ENCODE results near the gene PRDM15. TPM values are rescaled to one million over a fixed set of nuclear protein-coding genes. Genes with fewer than 3 reads are reported as not detected.

PRDM15 gene
- 10 to 100 TPM; 13.2 to 14.5 TPM for total RNA-seq

GRCh38 chr21:41879190-41879998 lies at the start of gene PRDM15:
TSS of gene PRDM15 (minus strand) at chr21:41879344. CDS start at chr21:41860363, 18,981 bp downstream.
- H3K36me3 Mint-ChIP-seq (ENCODE audit: low read depth), result peaks cover 11% of the 10 kb centered on the region
- CTCF ChIA-PET, result interaction anchor here (0.7 to 1.6 kb wide), 5 partner anchors 17 to 238 kb away, joined by 3 to 6 read pairs (median 4); no protein-coding TSS in a partner anchor
- H3K9me3 Mint-ChIP-seq, result no peaks in the 10 kb centered on the region
- TF ChIP-seq CTCF (IDR thresholded peaks at IDR 0.05), result no peak
- intact Hi-C loops (cut with micrococcal nuclease), result no loop called here
- peak; percentile 86 for DNase-seq
- POLR2A ChIA-PET, result interaction anchor here (0.6 to 1.9 kb wide), 21 partner anchors 9 to 407 kb away, joined by 3 to 11 read pairs (median 3); no protein-coding TSS in a partner anchor
- H3K27me3 Mint-ChIP-seq, result no peaks in the 10 kb centered on the region
- peak within 1 kb of the TSS; percentile 96 for H3K27ac Mint-ChIP-seq
- peak; percentile 82 for ATAC-seq
- H3K4me3 Mint-ChIP-seq, result peak within 1 kb of the TSS; percentile 87
- peaks cover 21% of the 10 kb centered on the region for H3K4me1 Mint-ChIP-seq (ENCODE audit: low read depth)

GRCh38 chr21:41928621-41929220 lies 49.6 kb upstream of the PRDM15 start:
- ATAC-seq (no peak), DNase-seq (no peak)
- peaks cover 9% of the 10 kb centered on the region for H3K27me3 Mint-ChIP-seq
- ChIA-PET CTCF (interaction anchor here (1.2 to 1.7 kb wide), 3 partner anchors 29 to 189 kb away, joined by 3 to 7 read pairs (median 3); no protein-coding TSS in a partner anchor), POLR2A (interaction anchor here (1.0 kb wide), 1 partner anchor 81 kb away, joined by 3 read pairs; no protein-coding TSS in a partner anchor)
- no peak overlapping the region for H3K4me3 Mint-ChIP-seq
- peaks cover 45% of the 10 kb centered on the region for H3K4me1 Mint-ChIP-seq (ENCODE audit: low read depth)
- no peak overlapping the region for H3K27ac Mint-ChIP-seq
- intact Hi-C loops (cut with micrococcal nuclease), result no loop called here
- no peaks in the 10 kb centered on the region for H3K9me3 Mint-ChIP-seq
- no peaks in the 10 kb centered on the region for H3K36me3 Mint-ChIP-seq (ENCODE audit: low read depth)
- no peak for TF ChIP-seq CTCF (IDR thresholded peaks at IDR 0.05)

GRCh38 chr21:41927727-41928409 lies 48.7 kb upstream of the PRDM15 start:
- ChIA-PET POLR2A (interaction anchor here (2.5 kb wide), 1 partner anchor 50 kb away, joined by 6 read pairs; no protein-coding TSS in a partner anchor), CTCF (interaction anchor here (1.4 to 1.7 kb wide), 2 partner anchors 28 to 190 kb away, joined by 3 to 7 read pairs; no protein-coding TSS in a partner anchor)
- intact Hi-C loops (cut with micrococcal nuclease), result no loop called here
- no peaks in the 10 kb centered on the region for H3K9me3 Mint-ChIP-seq
- H3K4me3 Mint-ChIP-seq, result no peak overlapping the region
- DNase-seq (peak; percentile 54), ATAC-seq (no peak)
- H3K36me3 Mint-ChIP-seq (ENCODE audit: low read depth), result no peaks in the 10 kb centered on the region
- peaks cover 45% of the 10 kb centered on the region for H3K4me1 Mint-ChIP-seq (ENCODE audit: low read depth)
- no peak overlapping the region for H3K27ac Mint-ChIP-seq
- no peak for TF ChIP-seq CTCF (IDR thresholded peaks at IDR 0.05)
- H3K27me3 Mint-ChIP-seq, result peaks cover 5% of the 10 kb centered on the region

- intact Hi-C loops (cut with micrococcal nuclease), result no loop called here
- ATAC-seq, result peak; percentile 18
- H3K27me3 Mint-ChIP-seq, result no peaks in the 10 kb centered on the region
Observed at GRCh38 chr21:41926807-41927171, 47.6 kb upstream of the PRDM15 start.

More at GRCh38 chr21:41926807-41927171, 47.6 kb upstream of the PRDM15 start:
- Mint-ChIP-seq H3K9me3 (no peaks in the 10 kb centered on the region), H3K36me3 (ENCODE audit: low read depth) (no peaks in the 10 kb centered on the region), H3K4me1 (ENCODE audit: low read depth) (peaks cover 47% of the 10 kb centered on the region), H3K4me3 (peak overlapping the region; percentile 85), H3K27ac (peak overlapping the region; percentile 96)
- ChIA-PET POLR2A (interaction anchor here (0.6 to 2.5 kb wide), 5 partner anchors 14 to 182 kb away, joined by 3 to 6 read pairs (median 3); partner anchors contain the start of gene UMODL1), CTCF (interaction anchor here (0.7 to 1.6 kb wide), 5 partner anchors 31 to 182 kb away, joined by 3 to 4 read pairs (median 3); no protein-coding TSS in a partner anchor)
- no peak for DNase-seq
- TF ChIP-seq CTCF (IDR thresholded peaks at IDR 0.05), result no peak
